HepG2 (cell line): Measurements from ENCODE around the gene KCTD14. TPM values are rescaled to one million over a fixed set of nuclear protein-coding genes. Genes with fewer than 3 reads are reported as not detected.

Experiments used
- CSRNP2 ChIP-seq: sonication (generic); formaldehyde crosslinking; conservative IDR thresholded peaks from 2 replicates; pipeline ENCODE4 v1.8.0; 2022; ENCODE audit warnings: low read depth, missing genetic modification reagents
- DPF2 ChIP-seq: sonication (generic); formaldehyde crosslinking; IDR thresholded peaks from 2 replicates; pipeline ENCODE4 v1.4.0; 2020; ENCODE audit warnings: mild to moderate bottlenecking, low read depth, missing genetic modification reagents, borderline replicate concordance
- FOSL2 ChIP-seq: sonication (generic); formaldehyde crosslinking; IDR thresholded peaks from 2 replicates; pipeline ENCODE4 v1.4.0; 2020; ENCODE audit warnings: missing genetic modification reagents
- HMGXB4 ChIP-seq, 2 experiments: sonication (generic) in 1 of 2; formaldehyde crosslinking in 1 of 2; IDR thresholded peaks; 2 replicates each; pipeline versions ENCODE4 v1.4.0 to v1.6.1; 2018 to 2020; ENCODE audit warnings: missing genetic modification reagents in 2 of 2, borderline replicate concordance in 1 of 2, low read depth in 1 of 2, mild to moderate bottlenecking in 1 of 2, missing biosample characterization in 1 of 2
- KAT7 ChIP-seq: IDR thresholded peaks from 2 replicates; pipeline ENCODE4 v1.6.1; 2018; ENCODE audit warnings: borderline replicate concordance, missing compliant biosample characterization
- KLF6 ChIP-seq: IDR thresholded peaks from 2 replicates; pipeline ENCODE4 v1.8.0; 2016; ENCODE audit warnings: missing biosample characterization, missing genetic modification reagents
- KMT2A ChIP-seq: sonication (generic); formaldehyde crosslinking; IDR thresholded peaks from 2 replicates; pipeline ENCODE4 v1.4.0; 2020; ENCODE audit warnings: missing genetic modification reagents
- MBD4 ChIP-seq: IDR thresholded peaks from 2 replicates; pipeline ENCODE4 v1.6.1; 2012; ENCODE audit warnings: low read length, inconsistent platforms, borderline replicate concordance
- NFKBIZ ChIP-seq: IDR thresholded peaks from 2 replicates; pipeline ENCODE4 v1.6.1; 2018; ENCODE audit warnings: missing genetic modification reagents, missing compliant biosample characterization
- NR2F1 ChIP-seq, 2 experiments: fragments of 450-650 bp in 1 of 2; formaldehyde crosslinking in 1 of 2; IDR thresholded peaks; 2 replicates each; pipeline versions ENCODE4 v1.5.0 to v1.6.1; 2016 to 2020; ENCODE audit warnings: mild to moderate bottlenecking in 1 of 2, missing compliant biosample characterization in 1 of 2, missing genetic modification reagents in 1 of 2, moderate library complexity in 1 of 2
- PRDM10 ChIP-seq: sonication (generic); formaldehyde crosslinking; IDR thresholded peaks from 2 replicates; pipeline ENCODE4 v1.4.0; 2020; ENCODE audit warnings: low read depth, missing genetic modification reagents
- RERE ChIP-seq: IDR thresholded peaks from 2 replicates; pipeline ENCODE4 v1.6.1; 2016; ENCODE audit warnings: low read depth, missing genetic modification reagents, missing compliant biosample characterization
- RFX5 ChIP-seq: IDR thresholded peaks from 2 replicates; pipeline ENCODE4 v1.6.1; 2011; ENCODE audit warnings: low read depth, low read length, improper control_type of control experiment
- SSRP1 ChIP-seq: IDR thresholded peaks from 2 replicates; pipeline ENCODE4 v1.6.1; 2016; ENCODE audit warnings: control low read depth
- XRCC5 ChIP-seq: fragments of 200-400 bp; formaldehyde crosslinking; optimal IDR thresholded peaks from 2 replicates; pipeline ENCODE3; 2017; ENCODE audit warnings: mild to moderate bottlenecking, low read length
- ZNF20 ChIP-seq: sonication (generic); formaldehyde crosslinking; IDR thresholded peaks from 2 replicates; pipeline ENCODE4 v1.4.0; 2020; ENCODE audit warnings: mild to moderate bottlenecking, moderate library complexity, missing genetic modification reagents
- ZNF256 ChIP-seq: sonication (generic); formaldehyde crosslinking; conservative IDR thresholded peaks from 2 replicates; pipeline ENCODE4 v1.4.0; 2020; ENCODE audit warnings: missing genetic modification reagents
- ZNF264 ChIP-seq: sonication (generic); formaldehyde crosslinking; IDR thresholded peaks from 2 replicates; pipeline ENCODE4 v1.4.0; 2020; ENCODE audit warnings: missing genetic modification reagents
- ZNF7 ChIP-seq: IDR thresholded peaks from 2 replicates; pipeline ENCODE4 v1.6.1; 2016; ENCODE audit warnings: missing biosample characterization, missing genetic modification reagents
- polyA plus RNA-seq, 8 experiments: library from polyadenylated mRNA; depleted of rRNA in 3 of 8; stranded (reverse) in 7 of 8; unstranded in 1 of 8; fragments of >200 nt; fragmentation: Illumina TruSeq in 4 of 8; extraction: Trizol in 4 of 8; gene quantifications; 2 replicates each; pipeline versions ENCODE4 v1.2.1 to v1.2.3, GENCODE V29; 2011 to 2016; ENCODE audit warnings: low read depth in 4 of 8, missing spikeins in 1 of 8, mixed read lengths in 1 of 8; ENCODE audit not compliant: insufficient read depth in 1 of 8
- total RNA-seq, 5 experiments: library from RNA; depleted of rRNA; stranded (reverse); fragments of >200 nt; fragmentation: Illumina TruSeq; extraction: Trizol; gene quantifications; 2 replicates each; pipeline ENCODE4 v1.2.3, GENCODE V29; 2016; ENCODE audit warnings: low read depth in 1 of 5

The KCTD14 gene
- total and polyA plus RNA-seq, 2 of the 13 experiments (the other 11 are each of a cell fraction or from before 2014, with no cell fraction given) = 10.3 to 15.6 TPM

GRCh38 chr11:78000193-78000592 is 22.9 kb downstream of the KCTD14 start (continued):
- TF ChIP-seq RERE (CRISPR knock-in tag) = no peak
- no peak for TF ChIP-seq RFX5
- TF ChIP-seq ZNF256 = no peak
- TF ChIP-seq SSRP1 (CRISPR knock-in tag) = no peak
- no peak for TF ChIP-seq DPF2 (CRISPR knock-in tag)
- no peak for TF ChIP-seq KMT2A
- TF ChIP-seq HMGXB4 (CRISPR knock-in tag; IDR thresholded peaks at IDR 0.05; ENCODE audit: borderline replicate concordance in 1 of 2, low read depth in 1 of 2) = peak in 1 of 2 experiments; percentile 19; a peak in 1 of 4 replicates
- TF ChIP-seq FOSL2 (CRISPR knock-in tag) = no peak
- peak; percentile 42 for TF ChIP-seq XRCC5
- no peak for TF ChIP-seq KLF6 (CRISPR knock-in tag)
- no peak for TF ChIP-seq KAT7 (CRISPR knock-in tag)
- TF ChIP-seq NR2F1 (CRISPR knock-in tag; IDR thresholded peaks at IDR 0.05) = no peak
- no peak for TF ChIP-seq CSRNP2 (CRISPR knock-in tag)
- no peak for TF ChIP-seq PRDM10 (CRISPR knock-in tag)
- TF ChIP-seq ZNF7 (CRISPR knock-in tag) = no peak
- TF ChIP-seq ZNF264 = no peak
- TF ChIP-seq MBD4 = no peak
- TF ChIP-seq NFKBIZ (CRISPR knock-in tag) = no peak
- no peak for TF ChIP-seq ZNF20 (CRISPR knock-in tag)
